Vagina (tissue), 2 donors: ENCODE measurements around the gene CCL28.

Experiments used
- CTCF ChIP-seq, 3 experiments: fragments of 450-650 bp in 2 of 3; fragments of 200-600 bp in 1 of 3; sonication (generic) in 1 of 3; IDR thresholded peaks; one replicate each; pipeline ENCODE4 v1.5.1; 2017 to 2019; ENCODE audit warnings: antibody characterized with exemption in 3 of 3, mild to moderate bottlenecking in 2 of 3, moderate library complexity in 2 of 3
- POLR2A ChIP-seq, 2 donors: fragments of 450-650 bp; IDR thresholded peaks; one replicate each; pipeline ENCODE4 v1.6.1; 2017; ENCODE audit warnings: antibody characterized with exemption in 2 of 2, mild to moderate bottlenecking in 2 of 2, moderate library complexity in 2 of 2

- TF ChIP-seq CTCF (IDR thresholded peaks at IDR 0.05) (no peak), POLR2A (IDR thresholded peaks at IDR 0.05) (no peak)
Measured at GRCh38 chr5:43332401-43332800, 79.8 kb downstream of the CCL28 start.
